Spleen (tissue), 11 donors: ENCODE data around the gene SNCAIP. TPM values are rescaled to one million over a fixed set of nuclear protein-coding genes. Genes with fewer than 3 reads are reported as not detected.

Experiments
- DNase-seq: peaks from one replicate; pipeline ENCODE4 v3.0.0-alpha.2; 2020
- H3K27ac ChIP-seq, 8 donors: fragments of 200-600 bp; sonication (generic) in 7 of 8; 1 replicate in 4 of 8; 2 replicates in 4 of 8; pipeline versions ENCODE4 v1.5.0 to v1.8.0; 2016 to 2021; ENCODE audit warnings: inconsistent platforms in 4 of 8, mild to moderate bottlenecking in 4 of 8, moderate library complexity in 1 of 8
- H3K27me3 ChIP-seq, 7 donors: fragments of 200-600 bp; sonication (generic) in 6 of 7; replicated peaks in 1 of 7; 1 replicate in 4 of 7; 2 replicates in 3 of 7; pipeline versions ENCODE4 v1.5.0 to v1.8.0; 2016 to 2021; ENCODE audit warnings: inconsistent platforms in 3 of 7, mild to moderate bottlenecking in 1 of 7
- H3K36me3 ChIP-seq, 6 donors: fragments of 200-600 bp; sonication (generic) in 5 of 6; 1 replicate in 4 of 6; 2 replicates in 2 of 6; pipeline versions ENCODE4 v1.5.0 to v1.8.0; 2016 to 2021; ENCODE audit warnings: inconsistent platforms in 2 of 6
- H3K4me1 ChIP-seq, 6 donors: fragments of 200-600 bp; sonication (generic) in 5 of 6; 1 replicate in 3 of 6; 2 replicates in 3 of 6; pipeline versions ENCODE4 v1.5.0 to v1.8.0; 2016 to 2021; ENCODE audit warnings: inconsistent platforms in 3 of 6
- H3K4me3 ChIP-seq, 8 donors: fragments of 200-600 bp; sonication (generic) in 7 of 8; 1 replicate in 4 of 8; 2 replicates in 4 of 8; pipeline versions ENCODE4 v1.5.0 to v1.8.0; 2016 to 2021; ENCODE audit warnings: inconsistent platforms in 4 of 8, mild to moderate bottlenecking in 4 of 8, moderate library complexity in 2 of 8
- H3K9me3 ChIP-seq, 8 donors: fragments of 200-600 bp; sonication (generic) in 7 of 8; 1 replicate in 4 of 8; 2 replicates in 4 of 8; pipeline versions ENCODE4 v1.5.0 to v1.8.0; 2016 to 2021; ENCODE audit warnings: inconsistent platforms in 4 of 8
- POLR2A ChIP-seq, 3 donors: fragments of 450-650 bp; IDR thresholded peaks; one replicate each; pipeline ENCODE4 v1.5.1; 2017; ENCODE audit warnings: antibody characterized with exemption in 3 of 3, mild to moderate bottlenecking in 1 of 3
- POLR2AphosphoS5 ChIP-seq, 3 donors: sonication (generic); formaldehyde crosslinking; IDR thresholded peaks; one replicate each; pipeline ENCODE4 v1.5.1; 2017; ENCODE audit warnings: antibody characterized with exemption in 3 of 3
- WGBS, 5 donors: extraction: QIAGEN DNeasy Blood & Tissue Kit in 3 of 5; methylation state at CpG; one replicate each; pipeline versions ENCODE4 v1.1.5 to v1.1.7; 2013 to 2018; 5-methylcytosine and 5-hydroxymethylcytosine counted together
- intact Hi-C: fragments of 100-400 bp; cut with DNase I; formaldehyde crosslinking; loops from one replicate; pipeline ENCODE4 v1.15.0; 2023; ENCODE audit warnings: low total_unique reads
- polyA plus RNA-seq, 3 donors: library from polyadenylated mRNA; stranded (reverse); fragments of 200-250 nt; gene quantifications; one replicate each; pipeline ENCODE4 v1.2.1, GENCODE V29; 2013
- total RNA-seq, 7 donors: library from RNA; depleted of rRNA in 3 of 7; stranded (reverse); fragments of >200 nt in 3 of 7; fragmentation: NEBNext Ultra II Directional in 4 of 7; extraction: Animal tissue kit (Norgen Biotek cat#: 25700) in 4 of 7; gene quantifications; one replicate each; pipeline versions ENCODE4 v1.1.0 to v1.2.1, GENCODE V29; 2016 to 2021
- TF ChIP-seq, protein P1 (sequence below), 11 experiments: fragments of 200-600 bp in 7 of 11; fragments of 450-650 bp in 4 of 11; sonication (generic) in 4 of 11; IDR thresholded peaks in 8 of 11; conservative IDR thresholded peaks in 3 of 11; 1 replicate in 7 of 11; 2 replicates in 4 of 11; pipeline versions ENCODE4 v1.4.0 to v1.8.0; 2016 to 2021; ENCODE audit warnings: antibody characterized with exemption in 11 of 11, inconsistent platforms in 4 of 11, mild to moderate bottlenecking in 1 of 11
- donor health status: healthy with polysubstance abuse.
- donor health status: DM: no; HTN: no; CAD: no; lungs with moderate emphysema.
- donor health status: DM: no; HTN: no; CAD: no.
- donor health status: Bipolar disorder and iron deficiency.
- donor health status: healthy.
- donor health status: DM: no; HTN: no; CAD: no.
- donor health status: DM: yes; HTN: yes; CAD: no.

The SNCAIP gene
- total and polyA plus RNA-seq, 10 donors = 5.4 to 51.3 (median 17.8) TPM

DNA sequence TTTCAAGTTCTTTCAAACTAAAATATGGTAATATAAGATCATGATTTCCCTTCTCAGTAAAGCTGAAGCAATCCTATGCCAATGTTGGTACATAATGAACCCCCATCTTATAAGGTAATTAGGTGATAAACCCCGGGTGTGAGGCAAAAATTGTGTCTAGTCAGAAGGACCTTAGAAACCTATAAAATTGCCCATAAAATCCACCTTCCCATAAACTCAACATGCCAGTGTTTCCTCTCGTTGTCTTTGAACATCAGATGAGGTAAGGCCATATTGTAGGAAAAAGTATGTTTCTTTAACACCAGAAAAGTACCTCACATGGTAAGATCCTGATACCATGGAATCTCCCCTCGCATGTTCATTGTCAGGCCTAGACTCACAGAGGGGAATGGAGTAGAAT lies 43.3 kb downstream of the SNCAIP start:
- Histone ChIP-seq H3K9me3 (no peaks in the 10 kb centered on the region), H3K4me3 (no peak overlapping the region), H3K4me1 (peaks cover 0 to 13% (median 0%) of the 10 kb centered on the region in 6 donors), H3K27me3 (no peaks in the 10 kb centered on the region), H3K36me3 (no peaks in the 10 kb centered on the region), H3K27ac (peak overlapping the region in 4 of 8 donors; percentile 26 to 84 (median 60))
- 70 to 92% (median 80%) methylated on average over 3 of the region's 3 CpGs for WGBS, 5 donors
- intact Hi-C loops = no loop called here
- no peak for TF ChIP-seq POLR2AphosphoS5 (IDR thresholded peaks at IDR 0.05)
- TF ChIP-seq POLR2A (IDR thresholded peaks at IDR 0.05) = no peak
- TF ChIP-seq, protein P1, sequence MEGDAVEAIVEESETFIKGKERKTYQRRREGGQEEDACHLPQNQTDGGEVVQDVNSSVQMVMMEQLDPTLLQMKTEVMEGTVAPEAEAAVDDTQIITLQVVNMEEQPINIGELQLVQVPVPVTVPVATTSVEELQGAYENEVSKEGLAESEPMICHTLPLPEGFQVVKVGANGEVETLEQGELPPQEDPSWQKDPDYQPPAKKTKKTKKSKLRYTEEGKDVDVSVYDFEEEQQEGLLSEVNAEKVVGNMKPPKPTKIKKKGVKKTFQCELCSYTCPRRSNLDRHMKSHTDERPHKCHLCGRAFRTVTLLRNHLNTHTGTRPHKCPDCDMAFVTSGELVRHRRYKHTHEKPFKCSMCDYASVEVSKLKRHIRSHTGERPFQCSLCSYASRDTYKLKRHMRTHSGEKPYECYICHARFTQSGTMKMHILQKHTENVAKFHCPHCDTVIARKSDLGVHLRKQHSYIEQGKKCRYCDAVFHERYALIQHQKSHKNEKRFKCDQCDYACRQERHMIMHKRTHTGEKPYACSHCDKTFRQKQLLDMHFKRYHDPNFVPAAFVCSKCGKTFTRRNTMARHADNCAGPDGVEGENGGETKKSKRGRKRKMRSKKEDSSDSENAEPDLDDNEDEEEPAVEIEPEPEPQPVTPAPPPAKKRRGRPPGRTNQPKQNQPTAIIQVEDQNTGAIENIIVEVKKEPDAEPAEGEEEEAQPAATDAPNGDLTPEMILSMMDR (IDR thresholded peaks at IDR 0.05 in 8 of 11, conservative IDR thresholded peaks at IDR 0.05 in 3 of 11) = no peak
- no peak for DNase-seq

DNA sequence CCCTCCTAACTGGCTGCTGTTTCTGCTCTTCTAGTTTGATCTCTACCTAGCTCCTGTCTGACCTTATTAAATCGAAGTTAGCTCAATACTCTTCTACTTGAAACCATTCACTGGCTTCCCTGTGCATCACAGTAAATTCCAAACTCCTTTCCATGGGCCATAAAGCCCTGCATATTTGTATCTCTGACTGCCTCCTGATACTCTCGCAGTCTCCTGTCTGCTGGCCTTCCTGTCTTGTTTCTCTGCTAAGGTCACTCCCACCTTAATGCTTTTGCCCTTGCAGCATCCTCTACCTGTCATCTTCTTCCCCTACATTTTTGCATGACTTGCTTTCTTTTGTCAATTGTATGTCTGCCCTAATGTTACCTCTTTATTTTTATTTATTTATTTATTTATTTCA lies 44.8 kb downstream of the SNCAIP start:
- Histone ChIP-seq H3K4me1 (peaks cover 0 to 13% (median 0%) of the 10 kb centered on the region in 6 donors), H3K27ac (peak overlapping the region in 7 of 8 donors; percentile 14 to 84 (median 73)), H3K36me3 (no peaks in the 10 kb centered on the region), H3K27me3 (no peaks in the 10 kb centered on the region), H3K4me3 (no peak overlapping the region), H3K9me3 (no peaks in the 10 kb centered on the region)
- intact Hi-C loops = no loop called here
- TF ChIP-seq POLR2AphosphoS5 (IDR thresholded peaks at IDR 0.05) (no peak), POLR2A (IDR thresholded peaks at IDR 0.05) (peak in 1 of 3 donors; percentile 33)
- TF ChIP-seq, protein P1 (IDR thresholded peaks at IDR 0.05 in 8 of 11, conservative IDR thresholded peaks at IDR 0.05 in 3 of 11) = no peak
- WGBS, 5 donors = 47 to 76% (median 61%) methylated on average over 2 of the region's 2 CpGs
- DNase-seq = no peak

DNA sequence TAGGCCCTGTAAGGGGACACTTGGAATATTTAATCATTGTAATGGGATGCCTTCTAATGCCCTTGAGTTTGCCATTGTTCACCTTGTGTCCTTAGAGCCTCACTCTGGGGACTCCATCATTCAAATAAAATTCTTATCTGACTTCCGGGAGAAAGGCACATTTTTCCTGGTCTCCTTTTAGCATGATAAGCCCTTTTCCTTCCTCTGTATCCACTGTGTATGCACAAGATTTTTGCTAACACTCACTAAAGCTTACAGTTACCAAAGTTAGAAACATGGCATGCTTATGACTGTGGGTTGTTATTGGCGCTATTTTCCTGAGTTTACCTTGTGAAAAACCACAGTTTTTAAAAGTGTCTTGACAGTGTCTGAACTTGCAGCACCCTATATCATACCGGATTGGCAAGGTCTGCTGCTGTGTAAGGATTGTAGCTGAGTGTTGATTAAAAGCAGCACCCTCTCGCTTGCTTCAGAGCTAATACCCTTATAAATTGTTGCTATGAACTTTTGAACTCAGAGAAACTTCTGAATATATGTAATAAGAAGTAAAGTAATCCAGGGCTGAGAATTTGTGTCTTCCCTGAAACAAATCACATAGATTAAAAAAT lies 46.4 kb downstream of the SNCAIP start:
- TF ChIP-seq POLR2AphosphoS5 (IDR thresholded peaks at IDR 0.05) = peak in 1 of 3 donors; percentile 47
- no peak for TF ChIP-seq POLR2A (IDR thresholded peaks at IDR 0.05)

DNA sequence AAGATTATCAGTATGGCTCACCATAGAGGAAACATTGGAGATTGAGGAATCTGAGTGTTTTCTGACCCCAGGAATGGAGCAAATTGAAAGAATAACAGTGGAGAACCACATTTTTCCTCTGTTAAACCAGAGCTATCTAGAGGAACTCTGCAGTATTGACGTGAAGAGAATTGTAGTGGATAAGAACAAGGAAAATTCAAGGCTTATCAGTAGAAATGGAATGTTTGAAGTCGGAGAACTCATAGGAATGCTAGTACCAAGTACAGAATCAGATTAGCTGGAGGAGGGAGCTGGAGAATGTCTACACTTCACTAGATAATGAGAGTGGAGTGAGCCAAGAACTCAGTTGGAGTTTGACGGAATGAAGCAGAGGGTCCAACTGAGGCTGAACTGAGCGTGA lies 50.3 kb downstream of the SNCAIP start:
- Histone ChIP-seq H3K27ac (no peak overlapping the region), H3K4me1 (peaks cover 0 to 5% (median 0%) of the 10 kb centered on the region in 6 donors), H3K27me3 (no peaks in the 10 kb centered on the region), H3K36me3 (no peaks in the 10 kb centered on the region), H3K9me3 (no peaks in the 10 kb centered on the region), H3K4me3 (no peak overlapping the region)
- intact Hi-C loops = no loop called here
- 86 to 95% (median 88%) methylated on average over 4 of the region's 4 CpGs for WGBS, 5 donors
- DNase-seq = no peak
- TF ChIP-seq POLR2A (IDR thresholded peaks at IDR 0.05) = no peak
- no peak for TF ChIP-seq POLR2AphosphoS5 (IDR thresholded peaks at IDR 0.05)
- TF ChIP-seq, protein P1 (IDR thresholded peaks at IDR 0.05 in 8 of 11, conservative IDR thresholded peaks at IDR 0.05 in 3 of 11) = no peak

More for the DNA sequence above, 46.4 kb downstream of the SNCAIP start:
- Histone ChIP-seq H3K4me1 (peaks cover 0 to 13% (median 0%) of the 10 kb centered on the region in 6 donors), H3K27me3 (no peaks in the 10 kb centered on the region), H3K36me3 (no peaks in the 10 kb centered on the region), H3K4me3 (no peak overlapping the region), H3K27ac (peak overlapping the region in 7 of 8 donors; percentile 39 to 80 (median 71)), H3K9me3 (no peaks in the 10 kb centered on the region)
- 22 to 38% (median 25%) methylated on average over 4 of the region's 4 CpGs for WGBS, 5 donors
- intact Hi-C loops = no loop called here
- no peak for DNase-seq
